IMR-90 (cell line): ENCODE data around the gene ADD2. TPM values are rescaled to one million over a fixed set of nuclear protein-coding genes. Genes with fewer than 3 reads are reported as not detected.

ENCODE experiments used
- ATAC-seq: fragments of 200-7000 bp; cut with Tn5 transposase; 2 replicates; pipeline ENCODE4 v1.9.1; 2020; ENCODE audit warnings: low read depth, mild to moderate bottlenecking, moderate library complexity
- BruUV-seq: library from RNA; stranded (reverse); fragments of 400-500 nt; replicated peaks from 2 replicates; lab custom pipeline; 2021; lab: Mats Ljungman, UMichigan
- CTCF ChIA-PET: fragments of 300-600 bp; formaldehyde crosslinking; extraction: SDS; loops from one replicate; lab custom pipeline; 2021; ENCODE audit warnings: antibody characterized with exemption; lab: Yijun Ruan, JAX
- POLR2A ChIA-PET: fragments of 300-600 bp; sonication (Branson Sonifier 250); formaldehyde crosslinking; loops from one replicate; lab custom pipeline; 2022; ENCODE audit warnings: antibody characterized with exemption; ENCODE audit not compliant: unreplicated experiment; lab: Charles Lee
- DNase-seq: peaks from one replicate; pipeline ENCODE4 v3.0.0; 2013
- H2AFZ ChIP-seq: replicated peaks from 2 replicates; pipeline ENCODE3; 2013; ENCODE audit warnings: low read length, mild to moderate bottlenecking; ENCODE audit not compliant: poor library complexity
- H2AK5ac ChIP-seq: 2 replicates; pipeline ENCODE4 v1.6.1; 2013; ENCODE audit warnings: low read depth, low read length, inconsistent platforms
- H2AK9ac ChIP-seq: replicated peaks from 2 replicates; pipeline ENCODE3; 2013; ENCODE audit warnings: mild to moderate bottlenecking, low read depth, low read length, moderate library complexity; ENCODE audit not compliant: poor library complexity
- H2BK120ac ChIP-seq: 2 replicates; pipeline ENCODE4 v1.6.1; 2013; ENCODE audit warnings: low read depth, low read length, inconsistent platforms
- H2BK15ac ChIP-seq: 3 replicates; pipeline ENCODE4 v1.6.1; 2013; ENCODE audit warnings: low read depth, low read length, inconsistent platforms
- H2BK20ac ChIP-seq: 2 replicates; pipeline ENCODE4 v1.6.1; 2013; ENCODE audit warnings: low read depth, mild to moderate bottlenecking, inconsistent platforms, low read length, moderate library complexity
- H2BK5ac ChIP-seq: 2 replicates; pipeline ENCODE4 v1.6.1; 2013; ENCODE audit warnings: mild to moderate bottlenecking, low read depth, low read length, inconsistent platforms; ENCODE audit not compliant: poor library complexity, severe bottlenecking
- H3K14ac ChIP-seq: replicated peaks from 2 replicates; pipeline ENCODE4 v1.6.1; 2013; ENCODE audit warnings: low read depth, low read length, inconsistent platforms
- H3K18ac ChIP-seq: 2 replicates; pipeline ENCODE4 v1.6.1; 2013; ENCODE audit warnings: low read depth, low read length, control low read depth
- H3K23ac ChIP-seq: 2 replicates; pipeline ENCODE4 v1.6.1; 2013; ENCODE audit warnings: low read depth, low read length, inconsistent platforms
- H3K27ac ChIP-seq: 2 replicates; pipeline ENCODE4 v1.5.1; 2013; ENCODE audit warnings: mild to moderate bottlenecking, control low read depth, low read length; ENCODE audit not compliant: insufficient read depth
- H3K27me3 ChIP-seq: 2 replicates; pipeline ENCODE4 v1.6.1; 2013; ENCODE audit warnings: low read length; ENCODE audit not compliant: control insufficient read depth, insufficient read depth
- H3K36me3 ChIP-seq: 2 replicates; pipeline ENCODE4 v1.6.1; 2013; ENCODE audit warnings: low read length, mixed read lengths; ENCODE audit not compliant: control insufficient read depth, insufficient read depth
- H3K4ac ChIP-seq: 2 replicates; pipeline ENCODE4 v1.6.1; 2013; ENCODE audit warnings: low read depth, low read length, inconsistent platforms
- H3K4me1 ChIP-seq: 2 replicates; pipeline ENCODE4 v1.6.1; 2013; ENCODE audit warnings: low read length, mixed read lengths; ENCODE audit not compliant: control insufficient read depth, insufficient read depth
- H3K4me2 ChIP-seq: 2 replicates; pipeline ENCODE4 v1.6.1; 2013; ENCODE audit warnings: low read depth, mild to moderate bottlenecking, control low read depth, low read length, moderate library complexity
- H3K4me3 ChIP-seq: 2 replicates; pipeline ENCODE4 v1.5.1; 2013; ENCODE audit warnings: low read depth, mild to moderate bottlenecking, control low read depth, low read length, moderate library complexity; ENCODE audit not compliant: insufficient read depth
- H3K56ac ChIP-seq: 2 replicates; pipeline ENCODE4 v1.6.1; 2013; ENCODE audit warnings: low read length, inconsistent platforms; ENCODE audit not compliant: insufficient read depth; ENCODE audit errors: extremely low read depth
- H3K79me1 ChIP-seq, 2 experiments: 2 replicates each; pipeline ENCODE4 v1.6.1; 2013; ENCODE audit warnings: low read length in 2 of 2, inconsistent platforms in 1 of 2, low read depth in 1 of 2
- H3K9ac ChIP-seq: 2 replicates; pipeline ENCODE4 v1.6.1; 2013; ENCODE audit warnings: low read depth, low read length, control low read depth
- H3K9me1 ChIP-seq: 2 replicates; pipeline ENCODE4 v1.6.1; 2013; ENCODE audit warnings: low read length, inconsistent platforms; ENCODE audit not compliant: insufficient read depth
- H3K9me3 ChIP-seq: 2 replicates; pipeline ENCODE4 v1.6.1; 2013; ENCODE audit warnings: low read length; ENCODE audit not compliant: control insufficient read depth, insufficient read depth
- H4K20me1 ChIP-seq: 2 replicates; pipeline ENCODE4 v1.6.1; 2013; ENCODE audit warnings: low read length, inconsistent platforms; ENCODE audit not compliant: insufficient read depth
- H4K5ac ChIP-seq: 2 replicates; pipeline ENCODE4 v1.6.1; 2013; ENCODE audit warnings: mild to moderate bottlenecking, low read depth, low read length, control low read depth
- H4K8ac ChIP-seq, 2 experiments: 2 replicates each; pipeline ENCODE4 v1.6.1; 2013; ENCODE audit warnings: low read depth in 2 of 2, low read length in 2 of 2, control low read depth in 1 of 2, inconsistent platforms in 1 of 2
- H4K91ac ChIP-seq: 2 replicates; pipeline ENCODE4 v1.6.1; 2013; ENCODE audit warnings: low read depth, low read length, inconsistent platforms; ENCODE audit not compliant: insufficient read depth
- BHLHE40 ChIP-seq: fragments of 150-350 bp; IDR thresholded peaks from 2 replicates; pipeline ENCODE4 v1.6.1; 2016; ENCODE audit warnings: mild to moderate bottlenecking, low read depth, low read length
- CEBPB ChIP-seq: IDR thresholded peaks from 2 replicates; pipeline ENCODE4 v1.6.1; 2012; ENCODE audit warnings: low read depth, low read length, improper control_type of control experiment
- CHD1 ChIP-seq: IDR thresholded peaks from 2 replicates; pipeline ENCODE4 v1.6.1; 2012; ENCODE audit warnings: low read depth, low read length, improper control_type of control experiment
- FOS ChIP-seq: fragments of 150-350 bp; IDR thresholded peaks from 2 replicates; pipeline ENCODE4 v1.6.1; 2016; ENCODE audit warnings: low read depth, low read length
- MAFK ChIP-seq: IDR thresholded peaks from 2 replicates; pipeline ENCODE4 v1.6.1; 2012; ENCODE audit warnings: low read depth, low read length, improper control_type of control experiment
- MAZ ChIP-seq: IDR thresholded peaks from 2 replicates; pipeline ENCODE4 v1.6.1; 2012; ENCODE audit warnings: low read depth, mild to moderate bottlenecking, low read length, improper control_type of control experiment, moderate library complexity, borderline replicate concordance
- MXI1 ChIP-seq: IDR thresholded peaks from 2 replicates; pipeline ENCODE4 v1.6.1; 2012; ENCODE audit warnings: low read depth, mild to moderate bottlenecking, low read length, moderate library complexity, borderline replicate concordance
- NFE2L2 ChIP-seq: fragments of 150-350 bp; IDR thresholded peaks from 2 replicates; pipeline ENCODE4 v1.6.1; 2016; ENCODE audit warnings: low read depth, mild to moderate bottlenecking, low read length
- RCOR1 ChIP-seq: IDR thresholded peaks from 2 replicates; pipeline ENCODE4 v1.6.1; 2012; ENCODE audit warnings: mild to moderate bottlenecking, low read length, improper control_type of control experiment; ENCODE audit not compliant: insufficient replicate concordance
- SMC3 ChIP-seq: fragments of 150-350 bp; IDR thresholded peaks from 2 replicates; pipeline ENCODE4 v1.6.1; 2016; ENCODE audit warnings: low read depth, mild to moderate bottlenecking, antibody characterized with exemption, low read length, moderate library complexity
- WGBS, 2 experiments: methylation state at CpG; one replicate each; pipeline versions ENCODE4 v1.1.5 to v1.1.7; 2013; ENCODE audit warnings: missing lambda C conversion rate in 2 of 2; ENCODE audit not compliant: insufficient read length in 1 of 2; ENCODE audit errors: extremely low coverage in 2 of 2; 5-methylcytosine and 5-hydroxymethylcytosine counted together
- dilution Hi-C: fragments of 300-500 bp; cut with HindIII; formaldehyde crosslinking; loops from one replicate; pipeline ENCODE4 v1.14.3; 2018; ENCODE audit warnings: low sequenced_read_pairs; ENCODE audit not compliant: unreplicated experiment
- in situ Hi-C: fragments of 300-500 bp; cut with MboI; formaldehyde crosslinking; loops from 3 replicates; pipeline ENCODE4 v1.14.3; 2019; ENCODE audit warnings: low sequenced_read_pairs, inconsistent platforms, mixed read lengths
- intact Hi-C: fragments of 100-400 bp; cut with micrococcal nuclease; formaldehyde crosslinking; loops from 2 replicates; pipeline ENCODE4 v1.10.0; 2022
- polyA plus RNA-seq, 3 experiments: library from polyadenylated mRNA; depleted of rRNA; stranded (reverse); fragments of >200 nt; gene quantifications; 2 replicates each; pipeline ENCODE4 v1.2.3, GENCODE V29; 2012; ENCODE audit warnings: low replicate concordance in 1 of 3
- total RNA-seq: library from RNA; depleted of rRNA; stranded (reverse); fragments of >200 nt; gene quantifications from 2 replicates; pipeline ENCODE4 v1.2.3, GENCODE V29; 2012
- TF ChIP-seq, protein P1 (sequence below): fragments of 150-350 bp; IDR thresholded peaks from 2 replicates; pipeline ENCODE4 v1.6.1; 2017; ENCODE audit warnings: mild to moderate bottlenecking, antibody characterized with exemption, low read length, low read depth
- TF ChIP-seq, protein P2 (sequence below): conservative IDR thresholded peaks from 2 replicates; pipeline ENCODE4 v1.5.1; 2012; ENCODE audit warnings: mild to moderate bottlenecking, low read depth, low read length, improper control_type of control experiment

The ADD2 gene
- total and polyA plus RNA-seq, 2 of the 4 experiments (the other 2 are of a cell fraction) = not detected

DNA sequence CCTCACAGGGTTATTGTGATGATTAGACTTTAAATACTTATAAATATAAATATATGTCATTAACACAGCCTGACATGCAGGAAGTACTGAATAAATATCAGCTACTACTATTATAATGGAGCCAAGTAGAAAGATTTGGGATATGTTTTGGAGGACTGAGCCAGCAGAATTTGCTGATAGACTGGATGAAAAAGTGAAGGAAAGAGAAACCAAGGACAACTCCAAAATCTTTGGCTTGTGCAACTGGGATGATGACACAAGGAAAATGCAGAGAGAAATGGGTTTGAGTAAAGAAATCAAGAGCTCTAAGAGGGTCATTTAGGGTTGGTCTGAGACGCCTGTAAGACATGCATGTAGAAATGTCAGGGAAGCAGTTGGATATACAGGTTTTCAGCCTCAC, 15.6 kb downstream of the ADD2 start:
- H3K56ac ChIP-seq = no peak overlapping the region
- TF ChIP-seq CHD1 (no peak), SMC3 (no peak), MAFK (no peak), BHLHE40 (no peak), RCOR1 (no peak), FOS (no peak), MAZ (no peak), CEBPB (no peak), NFE2L2 (no peak), MXI1 (no peak)
- TF ChIP-seq, protein P1, sequence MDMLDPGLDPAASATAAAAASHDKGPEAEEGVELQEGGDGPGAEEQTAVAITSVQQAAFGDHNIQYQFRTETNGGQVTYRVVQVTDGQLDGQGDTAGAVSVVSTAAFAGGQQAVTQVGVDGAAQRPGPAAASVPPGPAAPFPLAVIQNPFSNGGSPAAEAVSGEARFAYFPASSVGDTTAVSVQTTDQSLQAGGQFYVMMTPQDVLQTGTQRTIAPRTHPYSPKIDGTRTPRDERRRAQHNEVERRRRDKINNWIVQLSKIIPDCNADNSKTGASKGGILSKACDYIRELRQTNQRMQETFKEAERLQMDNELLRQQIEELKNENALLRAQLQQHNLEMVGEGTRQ = no peak
- TF ChIP-seq, protein P2, sequence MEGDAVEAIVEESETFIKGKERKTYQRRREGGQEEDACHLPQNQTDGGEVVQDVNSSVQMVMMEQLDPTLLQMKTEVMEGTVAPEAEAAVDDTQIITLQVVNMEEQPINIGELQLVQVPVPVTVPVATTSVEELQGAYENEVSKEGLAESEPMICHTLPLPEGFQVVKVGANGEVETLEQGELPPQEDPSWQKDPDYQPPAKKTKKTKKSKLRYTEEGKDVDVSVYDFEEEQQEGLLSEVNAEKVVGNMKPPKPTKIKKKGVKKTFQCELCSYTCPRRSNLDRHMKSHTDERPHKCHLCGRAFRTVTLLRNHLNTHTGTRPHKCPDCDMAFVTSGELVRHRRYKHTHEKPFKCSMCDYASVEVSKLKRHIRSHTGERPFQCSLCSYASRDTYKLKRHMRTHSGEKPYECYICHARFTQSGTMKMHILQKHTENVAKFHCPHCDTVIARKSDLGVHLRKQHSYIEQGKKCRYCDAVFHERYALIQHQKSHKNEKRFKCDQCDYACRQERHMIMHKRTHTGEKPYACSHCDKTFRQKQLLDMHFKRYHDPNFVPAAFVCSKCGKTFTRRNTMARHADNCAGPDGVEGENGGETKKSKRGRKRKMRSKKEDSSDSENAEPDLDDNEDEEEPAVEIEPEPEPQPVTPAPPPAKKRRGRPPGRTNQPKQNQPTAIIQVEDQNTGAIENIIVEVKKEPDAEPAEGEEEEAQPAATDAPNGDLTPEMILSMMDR = no peak
- H3K9me3 ChIP-seq = no peaks in the 10 kb centered on the region
- no peaks in the 10 kb centered on the region for H3K9me1 ChIP-seq
- H3K4me3 ChIP-seq = no peak overlapping the region
- no peaks in the 10 kb centered on the region for H3K27me3 ChIP-seq
- H2AK5ac ChIP-seq = no peak overlapping the region
- H3K4me1 ChIP-seq = no peaks in the 10 kb centered on the region
- ATAC-seq (no peak), DNase-seq (no peak)
- no peaks in the 10 kb centered on the region for H4K20me1 ChIP-seq
- no peak overlapping the region for H4K5ac ChIP-seq
- H2AK9ac ChIP-seq = no peak overlapping the region
- BruUV-seq = no TSS peak
- H2BK20ac ChIP-seq = no peak overlapping the region
- no CpG with 5 or more reads among the region's 1 CpG for WGBS, 2 experiments
- no peak overlapping the region for H3K18ac ChIP-seq
- no peak overlapping the region for H3K9ac ChIP-seq
- no peak overlapping the region for H3K4me2 ChIP-seq
- no peak overlapping the region for H3K27ac ChIP-seq
- H2BK120ac ChIP-seq = no peak overlapping the region
- no peak overlapping the region for H4K91ac ChIP-seq
- dilution Hi-C loops = no loop called here
- ChIA-PET POLR2A (no interaction called here), CTCF (no interaction called here)
- in situ Hi-C loops = no loop called here
- no peak overlapping the region for H2BK5ac ChIP-seq
- no peaks in the 10 kb centered on the region for H3K79me1 ChIP-seq
- H3K36me3 ChIP-seq = no peaks in the 10 kb centered on the region
- H2AFZ ChIP-seq = no peak overlapping the region
- intact Hi-C loops = no loop called here
- H2BK15ac ChIP-seq = no peak overlapping the region
- H4K8ac ChIP-seq = no peak overlapping the region
- no peak overlapping the region for H3K14ac ChIP-seq
- H3K23ac ChIP-seq = no peak overlapping the region
- no peak overlapping the region for H3K4ac ChIP-seq
